C4-2B (cell line): ENCODE measurements around the gene LONRF3.

ENCODE experiments used
- H3K27ac ChIP-seq: fragments of 450-650 bp; 2 replicates; pipeline ENCODE4 v1.5.1; 2017
- CTCF ChIP-seq: fragments of 450-650 bp; conservative IDR thresholded peaks from 2 replicates; pipeline ENCODE4 v1.5.1; 2017; ENCODE audit warnings: mild to moderate bottlenecking
- ZFX ChIP-seq: fragments of 450-650 bp; IDR thresholded peaks from 2 replicates; pipeline ENCODE4 v1.6.1; 2017

Gene LONRF3

GRCh38 chrX:119007189-119007770 lies 32.9 kb downstream of the LONRF3 start:
- H3K27ac ChIP-seq: no peak overlapping the region
- TF ChIP-seq ZFX: no peak
- TF ChIP-seq CTCF: no peak

GRCh38 chrX:119008110-119008744 lies 33.8 kb downstream of the LONRF3 start:
- no peak overlapping the region for H3K27ac ChIP-seq
- TF ChIP-seq ZFX: no peak
- peak; percentile 74 for TF ChIP-seq CTCF

DNA sequence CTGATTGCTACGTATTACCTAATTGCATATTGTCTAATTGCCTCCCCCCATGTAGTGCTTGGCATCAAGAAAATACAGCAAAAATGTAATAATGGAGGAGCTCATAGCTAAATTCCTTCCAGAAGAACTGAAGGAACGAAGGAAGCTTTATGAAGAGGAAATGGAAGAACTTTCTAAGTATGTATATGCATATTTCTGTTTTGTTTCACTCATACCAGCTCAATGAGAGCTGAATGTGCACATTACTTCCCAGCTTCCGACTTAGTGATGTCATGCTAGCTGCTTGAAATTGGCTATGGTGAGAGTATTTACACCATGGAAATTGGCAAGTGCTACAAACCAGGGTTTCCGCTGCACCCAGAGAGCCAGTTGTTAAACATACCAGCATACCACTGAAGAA lies 34.7 kb downstream of the LONRF3 start:
- TF ChIP-seq CTCF: no peak
- no peak overlapping the region for H3K27ac ChIP-seq

DNA sequence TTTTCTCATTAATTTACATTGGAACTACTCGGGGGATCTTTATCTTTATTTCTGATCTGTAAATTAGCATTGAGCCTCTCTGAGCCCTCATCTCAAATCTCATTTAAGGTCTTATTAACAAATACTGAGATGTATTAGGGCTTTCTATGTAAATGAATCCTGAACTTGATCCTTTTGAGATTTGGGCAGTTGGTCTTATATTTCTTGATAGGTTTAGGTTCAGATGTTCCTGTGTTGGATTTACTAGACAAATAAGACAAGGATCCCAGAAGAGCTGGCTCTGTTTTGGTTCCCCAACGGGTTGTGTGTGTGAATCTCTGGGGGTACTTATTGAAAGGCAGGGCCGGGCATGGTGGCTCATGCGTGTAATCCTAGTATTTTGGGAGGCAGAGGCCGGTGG lies 36.1 kb downstream of the LONRF3 start:
- H3K27ac ChIP-seq: no peak overlapping the region
- TF ChIP-seq ZFX (no peak), CTCF (no peak)

DNA sequence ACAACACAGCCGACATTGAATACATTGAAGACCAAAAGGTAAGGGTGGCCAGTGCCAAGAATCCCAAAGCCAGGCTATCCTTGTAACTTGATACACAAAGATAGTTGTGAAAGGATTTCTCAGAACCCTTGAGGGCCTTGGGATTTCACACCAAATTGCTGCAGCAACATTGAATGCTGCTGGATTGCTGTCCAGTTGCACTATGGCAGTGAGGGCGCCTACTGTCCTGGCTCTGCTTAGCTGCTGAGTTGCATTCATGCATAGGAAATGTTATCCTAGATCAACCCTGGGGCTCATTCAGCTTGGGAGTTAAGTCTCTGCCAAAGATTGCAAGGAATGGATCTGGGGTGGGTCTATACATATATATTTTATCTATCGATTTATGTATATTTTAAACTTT lies 38.7 kb downstream of the LONRF3 start:
- TF ChIP-seq ZFX (no peak), CTCF (no peak)
- no peak overlapping the region for H3K27ac ChIP-seq

DNA sequence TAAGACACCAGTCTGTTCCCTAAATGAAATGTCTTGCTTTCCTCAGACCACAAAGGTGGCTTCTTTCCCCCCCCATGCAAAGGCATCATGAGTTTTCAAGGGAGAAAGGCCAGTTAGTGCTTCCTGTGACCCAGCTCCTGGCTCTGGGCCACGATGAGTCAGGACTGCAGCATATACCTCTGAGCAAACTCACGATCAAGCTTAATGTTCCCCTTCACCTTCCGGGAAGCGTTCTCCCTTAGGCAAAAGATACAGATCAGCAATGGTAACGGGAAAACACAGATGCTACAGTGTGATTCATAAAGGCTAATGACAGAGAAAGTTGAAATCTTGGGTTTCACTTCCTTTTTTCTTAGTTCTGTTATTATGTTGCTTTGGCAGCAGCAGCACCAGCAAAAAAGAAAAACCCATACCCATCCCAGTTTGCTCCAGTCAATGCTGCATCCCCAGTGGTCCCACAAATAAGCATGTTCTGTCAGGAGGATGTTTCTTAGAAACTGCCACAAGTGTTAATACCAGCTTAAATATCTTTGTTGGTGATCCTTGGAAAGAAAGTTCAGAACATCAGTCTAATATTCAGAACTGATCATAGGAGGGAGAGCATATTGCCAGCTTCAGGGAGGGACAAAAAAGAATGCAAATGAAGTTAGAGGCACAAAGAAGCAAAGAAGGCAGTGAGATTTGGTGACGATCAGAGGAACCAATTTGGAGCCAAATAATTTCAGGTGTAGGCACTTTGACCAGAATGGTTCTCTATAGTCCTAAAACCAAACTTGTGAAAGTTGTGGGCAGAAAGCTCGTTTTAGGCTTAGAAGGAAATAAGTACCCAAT lies 41.2 kb downstream of the LONRF3 start:
- H3K27ac ChIP-seq: no peak overlapping the region
- TF ChIP-seq ZFX (no peak), CTCF (no peak)

GRCh38 chrX:119017077-119017476 lies 42.7 kb downstream of the LONRF3 start:
- no peak for TF ChIP-seq ZFX
- no peak for TF ChIP-seq CTCF
- no peak overlapping the region for H3K27ac ChIP-seq
